ENCODE data around the gene TWIST1. TPM values are rescaled to one million over a fixed set of nuclear protein-coding genes. Genes with fewer than 3 reads are reported as not detected.

TWIST1 gene
- polyA plus RNA-seq, 1 of the 3 experiments (the other 2 are of a cell fraction): 170 TPM

GRCh38 chr7:19094138-19094537 is 23.3 kb downstream of the TWIST1 start:
- Histone ChIP-seq H3K9me3 (no peaks in the 10 kb centered on the region), H3K4me1 (ENCODE audit: control insufficient read depth in 1 of 2, insufficient read depth in 2 of 2, low read depth in 1 of 2, low read length in 1 of 2) (peaks cover 48 to 89% of the 10 kb centered on the region in 2 experiments), H3K27ac (ENCODE audit: low read depth in 2 of 2, low read length in 1 of 2) (peak overlapping the region; percentile 11 to 100; a peak in 3 of 4 replicates), H4K20me1 (ENCODE audit: insufficient read depth) (no peaks in the 10 kb centered on the region), H3K27me3 (ENCODE audit: insufficient read depth) (no peaks in the 10 kb centered on the region), H2AFZ (ENCODE audit: low read depth) (no peak overlapping the region), H3K9ac (no peak overlapping the region), H3F3A (replicated peaks; ENCODE audit: insufficient read depth) (peaks cover 22% of the 10 kb centered on the region), H3K79me2 (ENCODE audit: insufficient read depth) (peaks cover 94% of the 10 kb centered on the region), H3K4me3 (ENCODE audit: low read depth in 2 of 2, low read length in 1 of 2) (no peak overlapping the region; a peak in 1 of 4 replicates), H3K36me3 (replicated peaks in 1 of 2; ENCODE audit: control insufficient read depth in 1 of 2, insufficient read depth in 2 of 2, low read length in 1 of 2) (peaks cover 10 to 30% of the 10 kb centered on the region in 2 experiments), H3K4me2 (no peak overlapping the region), H3K9me2 (no peaks in the 10 kb centered on the region)
- no peak for DNase-seq
- ChIA-PET CTCF (interaction anchor here (1.0 to 5.9 kb wide), 4 partner anchors 14 to 504 kb away, joined by 3 to 36 read pairs (median 5); no protein-coding TSS in a partner anchor), POLR2A (no interaction called here)
- WGBS (ENCODE audit: low lambda C conversion rate): 86% methylated on average over 1 of the region's 1 CpG
- TF ChIP-seq NFIC (IDR thresholded peaks at IDR 0.05; ENCODE audit: borderline replicate concordance): no peak
- TF ChIP-seq YY1 (IDR thresholded peaks at IDR 0.05; ENCODE audit: low read depth): no peak
- TF ChIP-seq, protein P1, sequence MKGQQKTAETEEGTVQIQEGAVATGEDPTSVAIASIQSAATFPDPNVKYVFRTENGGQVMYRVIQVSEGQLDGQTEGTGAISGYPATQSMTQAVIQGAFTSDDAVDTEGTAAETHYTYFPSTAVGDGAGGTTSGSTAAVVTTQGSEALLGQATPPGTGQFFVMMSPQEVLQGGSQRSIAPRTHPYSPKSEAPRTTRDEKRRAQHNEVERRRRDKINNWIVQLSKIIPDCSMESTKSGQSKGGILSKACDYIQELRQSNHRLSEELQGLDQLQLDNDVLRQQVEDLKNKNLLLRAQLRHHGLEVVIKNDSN (IDR thresholded peaks at IDR 0.05; ENCODE audit: borderline replicate concordance, low read depth): no peak
- TF ChIP-seq MXI1 (IDR thresholded peaks at IDR 0.05; ENCODE audit: low read depth, low read length): no peak
- TF ChIP-seq EZH2phosphoT487 (IDR thresholded peaks at IDR 0.05; ENCODE audit: borderline replicate concordance, low read depth): no peak
- no peak for TF ChIP-seq FOXM1 (IDR thresholded peaks at IDR 0.05; ENCODE audit: low read depth)
- no peak for TF ChIP-seq TAF1 (IDR thresholded peaks at IDR 0.05; ENCODE audit: borderline replicate concordance, low read depth, low read length)
- no peak for TF ChIP-seq SIN3A (IDR thresholded peaks at IDR 0.05; ENCODE audit: borderline replicate concordance, low read depth, low read length)
- TF ChIP-seq GABPA (IDR thresholded peaks at IDR 0.05; ENCODE audit: low read depth): no peak
- TF ChIP-seq REST (IDR thresholded peaks at IDR 0.05; ENCODE audit: low read depth, low read length): no peak
- no peak for TF ChIP-seq TEAD4 (IDR thresholded peaks at IDR 0.05; ENCODE audit: borderline replicate concordance, insufficient read depth)
- TF ChIP-seq CTCF (IDR thresholded peaks at IDR 0.05): no peak

Measured in SK-N-SH (cell line).